Activated gamma-delta T cell treated with Interleukin-2 at 50 U/mL for 16 hours (primary cell): ENCODE data around the gene IL7R.
"Not testable (repeated sequence)": the region's sequence is repeated elsewhere in the genome, so short reads cannot be mapped to it uniquely, and the experiment has no call there.

ENCODE experiments used
- DNase-seq: peaks from one replicate; pipeline ENCODE4 v3.0.0-alpha.2; 2020

The IL7R gene

DNA sequence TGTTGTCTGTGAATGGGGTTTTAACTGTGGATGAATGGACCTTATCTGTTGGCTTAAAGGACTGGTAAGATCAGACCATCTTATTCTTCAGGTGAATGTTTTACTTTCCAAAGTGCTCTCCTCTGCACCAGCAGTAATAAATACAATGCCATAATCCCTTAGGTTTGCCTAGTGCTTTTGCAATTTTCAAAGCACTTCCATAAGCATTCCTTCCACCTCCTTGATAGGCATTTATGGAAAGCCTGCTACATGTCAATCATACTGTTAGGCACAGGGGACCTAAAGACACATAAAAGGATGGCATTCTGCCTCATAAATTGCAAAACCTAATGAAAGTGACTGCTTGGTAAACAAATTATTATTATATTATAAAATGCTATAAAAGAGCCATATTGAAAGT, 21.4 kb downstream of the IL7R start:
- DNase-seq: no peak

DNA sequence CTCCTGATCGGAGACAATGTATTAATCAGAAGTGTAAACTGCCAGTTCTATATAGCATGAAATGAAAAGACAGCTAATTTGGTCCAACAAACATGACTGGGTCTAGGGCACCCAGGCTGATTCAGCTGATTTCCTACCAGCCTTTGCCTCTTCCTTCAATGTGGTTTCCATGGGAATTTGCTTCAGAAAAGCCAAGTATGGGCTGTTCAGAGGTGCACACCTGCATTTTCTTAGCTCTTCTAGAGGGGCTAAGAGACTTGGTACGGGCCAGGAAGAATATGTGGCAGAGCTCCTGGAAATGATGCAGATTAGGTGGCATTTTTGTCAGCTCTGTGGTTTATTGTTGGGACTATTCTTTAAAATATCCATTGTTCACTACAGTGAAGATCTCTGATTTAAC, 22.4 kb downstream of the IL7R start:
- no peak for DNase-seq

- DNase-seq: no peak
These were observed 23.0 kb downstream of the IL7R start for GRCh38 chr5:35879649-35880048.

GRCh38 chr5:35880156-35880555, 23.5 kb downstream of the IL7R start:
- DNase-seq: no peak

DNA sequence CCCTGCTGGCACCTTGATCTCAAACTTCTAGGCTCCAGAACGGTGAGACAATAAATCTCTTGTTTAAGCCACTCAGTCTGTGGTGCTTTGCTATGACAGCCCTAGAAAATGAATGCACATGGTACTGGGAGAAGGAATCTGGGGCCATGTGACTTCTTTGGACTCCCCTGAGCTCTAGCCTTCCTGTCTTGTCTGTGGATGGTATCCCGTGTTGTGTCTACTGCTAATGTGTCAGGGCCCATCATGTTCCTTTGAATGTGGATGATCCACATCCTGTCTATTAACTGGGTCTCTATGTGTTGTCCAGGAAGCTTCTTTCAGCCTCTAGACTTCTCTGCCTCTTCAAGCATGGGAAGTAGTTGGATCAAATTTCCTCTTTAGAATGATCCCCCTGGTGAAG, 25.1 kb downstream of the IL7R start:
- DNase-seq: no peak

DNA sequence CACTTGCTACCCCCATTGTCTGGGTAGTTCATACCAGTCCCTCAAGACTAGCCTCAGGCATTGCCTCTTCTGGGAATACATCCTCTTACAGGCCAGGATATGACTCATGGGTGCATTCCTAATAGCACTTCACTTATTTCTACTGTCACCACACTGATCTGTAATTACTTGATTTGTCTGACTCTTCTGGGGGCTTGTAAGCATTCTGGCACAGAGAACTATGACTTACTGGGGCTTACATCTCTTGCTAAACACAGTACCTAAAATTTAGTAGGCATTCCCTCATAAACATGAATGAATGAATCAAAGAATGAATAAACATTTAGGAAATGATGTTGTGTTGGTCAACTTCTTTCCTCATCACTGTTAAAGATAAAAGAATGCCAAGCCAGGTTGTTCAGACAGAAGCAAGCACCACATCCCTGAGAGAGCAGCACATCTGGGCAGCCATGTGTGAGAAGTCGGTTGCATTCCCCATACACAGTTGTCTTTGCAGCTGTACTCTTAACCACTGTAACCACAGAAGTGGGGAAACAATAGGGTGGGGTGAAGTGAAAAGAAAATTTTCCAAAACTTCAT, 27.6 kb downstream of the IL7R start:
- no peak for DNase-seq

DNA sequence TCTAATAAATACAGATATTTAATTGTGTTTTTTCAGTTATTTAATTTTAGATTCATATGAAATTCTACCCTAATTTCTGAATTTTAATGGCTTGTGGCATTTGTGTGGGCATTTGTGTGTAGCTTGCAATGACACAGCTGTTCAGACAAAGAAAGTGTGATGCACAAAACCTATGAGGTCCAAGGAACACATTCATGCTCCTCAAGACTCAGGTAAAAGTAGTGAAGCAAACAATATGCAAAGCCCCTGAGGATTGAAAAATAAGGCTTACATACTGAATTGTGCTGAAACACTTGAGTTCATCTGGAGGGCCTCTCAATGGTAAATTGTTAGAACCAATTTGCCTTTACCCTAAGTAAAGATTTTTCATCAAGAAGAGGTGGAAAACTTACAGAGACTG, 28.1 kb downstream of the IL7R start:
- no peak for DNase-seq

DNA sequence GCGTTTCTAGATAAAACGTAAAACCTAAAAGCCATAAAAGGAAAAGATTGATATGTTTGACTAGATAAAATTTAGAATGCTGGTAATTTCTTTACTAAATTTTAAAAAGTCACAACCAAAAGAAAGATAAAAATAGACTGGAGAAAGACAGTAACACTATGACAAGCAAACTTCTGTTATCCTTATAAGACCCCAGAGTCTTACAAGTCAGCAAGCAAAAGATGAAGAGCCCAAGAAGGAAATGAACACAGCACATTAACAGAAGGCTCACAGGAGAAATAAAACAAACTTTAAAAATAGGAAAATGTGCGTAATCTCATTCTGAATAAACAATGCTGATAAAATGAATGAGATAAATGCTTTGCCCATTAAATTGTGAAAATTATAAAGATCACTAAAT, 29.7 kb downstream of the IL7R start:
- DNase-seq: no peak

- DNase-seq: no peak
These were observed 30.8 kb downstream of the IL7R start for GRCh38 chr5:35887321-35888100.

- no peak for DNase-seq
These were observed 33.6 kb downstream of the IL7R start for GRCh38 chr5:35890021-35891020.

DNA sequence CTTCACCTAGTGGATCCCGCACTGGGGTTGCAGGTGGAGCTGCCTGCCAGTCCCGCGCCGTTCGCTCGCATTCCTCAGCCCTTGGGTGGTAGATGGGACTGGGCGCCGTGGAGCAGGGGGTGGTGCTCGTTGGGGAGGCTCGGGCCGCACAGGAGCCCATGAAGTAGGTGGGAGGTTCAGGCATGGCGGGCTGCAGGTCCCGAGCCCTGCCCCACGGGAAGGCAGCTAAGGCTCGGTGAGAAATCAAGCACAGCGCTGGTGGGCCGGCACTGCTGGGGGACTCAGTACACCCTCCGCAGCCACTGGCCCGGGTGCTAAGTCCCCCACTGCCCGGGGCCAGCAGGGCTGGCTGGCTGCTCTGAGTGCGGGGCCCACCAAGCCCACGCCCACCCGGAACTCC, 36.1 kb downstream of the IL7R start:
- not testable (repeated sequence) for DNase-seq

GRCh38 chr5:35894131-35894530, 37.4 kb downstream of the IL7R start:
- no peak for DNase-seq

DNA sequence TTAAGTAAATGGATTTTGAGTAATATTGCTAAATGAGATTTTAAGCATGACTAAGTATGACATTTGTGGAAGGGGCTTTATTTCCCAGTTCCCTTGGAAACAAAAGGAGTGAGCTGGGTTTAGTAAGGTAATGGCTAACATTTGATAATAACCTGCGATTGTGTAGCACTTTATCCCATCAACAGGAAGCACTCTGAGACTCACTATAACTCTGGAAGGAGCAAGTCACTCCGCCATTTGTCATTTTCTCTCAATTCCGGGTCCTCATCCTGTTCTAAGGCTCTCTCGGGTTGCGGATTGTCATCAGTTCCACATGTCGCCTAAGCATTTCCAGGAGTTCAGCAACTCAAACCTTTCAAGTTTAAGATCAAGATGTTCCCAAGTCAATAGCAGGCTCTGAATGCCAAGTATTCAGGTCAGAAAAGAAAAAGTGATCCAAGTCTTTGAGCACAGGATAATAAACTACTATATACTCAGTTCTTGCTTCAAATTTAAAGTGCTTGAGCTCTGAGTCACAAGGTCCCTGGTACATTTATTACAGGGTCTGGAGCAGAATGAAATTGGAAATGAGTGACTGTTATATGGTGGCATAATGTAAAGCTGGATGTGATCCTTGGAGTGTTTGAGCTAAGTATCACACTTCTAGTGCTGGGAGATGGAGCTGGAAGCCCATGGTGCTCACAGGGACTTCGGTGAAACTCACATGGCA, 42.4 kb downstream of the IL7R start:
- DNase-seq: no peak

- no peak for DNase-seq
These were observed 43.1 kb downstream of the IL7R start for GRCh38 chr5:35899800-35900199.

DNA sequence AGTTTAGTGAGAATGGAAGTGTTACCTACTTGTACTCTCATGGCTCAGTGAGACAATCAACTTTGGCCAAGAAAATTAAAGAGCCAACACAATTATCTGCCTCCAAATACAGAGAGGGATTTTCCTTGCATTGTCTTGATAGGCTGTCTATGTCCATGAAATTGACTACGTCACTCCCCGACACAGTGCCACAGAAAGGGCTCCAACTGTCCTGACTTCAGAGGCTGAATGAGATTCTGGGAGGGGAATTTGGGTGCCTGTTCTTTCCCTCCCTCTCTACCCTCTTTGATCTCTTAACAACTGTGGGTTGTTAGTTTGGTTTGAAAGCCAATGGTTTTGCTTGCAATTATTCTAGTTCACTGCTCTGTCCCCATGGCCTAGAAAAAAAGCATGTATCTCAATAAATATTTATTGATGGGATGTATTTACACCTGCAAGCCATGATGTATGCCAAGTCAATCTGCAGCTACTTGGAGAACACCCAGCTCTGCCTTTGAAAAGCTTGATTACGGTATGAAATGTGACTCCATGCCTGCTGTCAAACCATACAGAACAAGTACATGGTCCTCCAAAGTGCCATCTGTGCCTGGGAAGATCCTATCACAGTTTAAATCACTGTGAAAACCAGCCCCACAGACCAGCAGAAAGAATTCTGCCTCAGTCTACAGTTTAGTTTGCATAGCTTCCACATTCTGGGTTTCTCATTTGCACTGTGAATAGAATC, 44.4 kb downstream of the IL7R start:
- no peak for DNase-seq

- no peak for DNase-seq
These were observed 45.5 kb downstream of the IL7R start for GRCh38 chr5:35902046-35902672.

DNA sequence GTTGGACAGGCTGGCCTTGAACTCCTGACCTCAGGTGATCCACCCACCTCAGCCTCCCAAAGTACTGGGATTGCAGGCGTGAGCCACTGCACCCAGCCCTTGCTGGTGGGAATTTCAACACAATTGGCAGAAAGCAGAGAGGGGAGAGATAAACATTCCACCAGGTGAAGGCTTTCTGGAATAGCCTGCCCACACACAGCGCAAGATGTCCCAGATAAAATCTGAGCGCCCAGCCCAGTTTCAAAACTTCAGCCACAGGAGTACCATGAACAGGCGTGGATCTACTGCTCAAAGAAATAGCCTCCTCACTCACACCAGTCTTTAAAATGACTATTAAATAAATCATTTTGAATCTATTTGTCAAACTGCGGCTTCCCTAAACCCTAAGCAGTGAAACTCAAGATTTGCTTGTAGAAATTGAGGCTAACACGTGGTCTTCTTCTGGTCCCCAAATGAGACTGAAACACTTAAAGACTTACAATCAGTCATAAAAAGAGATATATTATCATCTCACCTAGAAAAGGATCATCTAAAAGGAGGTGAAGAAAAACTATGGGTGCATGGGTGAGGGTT, 47.0 kb downstream of the IL7R start:
- DNase-seq: no peak

DNA sequence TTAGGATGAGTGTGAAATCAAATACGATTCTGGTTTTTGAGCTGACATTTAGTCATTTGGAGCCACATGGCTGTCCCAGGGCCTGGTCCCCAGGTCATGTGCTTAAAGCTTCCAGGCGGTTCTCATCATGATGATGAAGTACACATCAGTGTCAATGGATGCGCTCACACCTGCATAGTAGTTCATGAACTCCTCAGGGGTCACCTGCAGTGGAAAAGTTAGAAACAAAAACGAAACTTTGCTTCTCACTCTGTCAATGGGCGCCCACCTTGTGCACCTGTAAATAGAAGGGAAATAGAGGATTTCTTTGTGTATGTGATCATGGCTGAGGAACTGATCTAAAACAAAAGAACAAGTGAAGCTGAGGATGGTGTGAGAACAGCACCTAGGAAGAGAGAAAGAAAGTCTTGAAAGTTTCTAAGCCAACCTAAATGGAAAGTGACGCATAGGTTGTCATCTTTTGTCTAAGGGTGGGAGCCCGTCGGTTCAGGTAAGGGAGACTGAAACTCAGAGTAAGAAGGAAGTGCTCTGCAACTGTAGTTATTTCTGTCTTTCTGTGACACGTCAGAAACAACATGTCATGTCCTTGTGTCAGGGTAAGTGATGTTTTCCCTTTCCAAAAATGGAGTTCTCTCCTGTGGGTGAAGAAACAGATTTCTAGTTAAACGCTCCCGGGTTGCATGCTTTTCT, 47.9 kb downstream of the IL7R start:
- DNase-seq: no peak

GRCh38 chr5:35908228-35908627, 51.5 kb downstream of the IL7R start:
- DNase-seq: no peak

GRCh38 chr5:35908814-35909213, 52.1 kb downstream of the IL7R start:
- no peak for DNase-seq

DNA sequence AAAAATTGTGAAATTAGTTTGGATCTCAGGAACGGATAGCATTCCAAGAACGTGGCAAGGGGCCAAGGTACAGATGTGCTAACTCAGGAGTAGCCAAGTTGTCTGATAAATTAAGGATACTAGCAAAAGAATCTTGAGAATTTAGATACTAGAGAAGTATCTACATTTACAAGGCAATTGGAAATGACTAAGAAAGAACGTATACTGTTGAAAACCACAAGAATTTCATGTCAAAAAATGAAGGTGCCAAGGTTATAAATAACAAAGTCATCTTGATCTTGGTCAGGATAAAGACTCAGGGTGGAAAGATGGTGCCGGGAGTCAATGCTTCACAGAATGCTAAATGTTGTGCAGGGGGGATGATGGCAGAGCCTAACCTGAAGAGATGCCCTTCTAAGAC, 62.5 kb downstream of the IL7R start:
- DNase-seq: no peak
